Thoracic aorta (tissue), 2 donors: ENCODE results near the gene ABCB11. TPM values are rescaled to one million over a fixed set of nuclear protein-coding genes. Genes with fewer than 3 reads are reported as not detected.

ENCODE experiments used
- ATAC-seq: fragments of 150-250 bp; one replicate; pipeline ENCODE4 v1.8.0; 2017; ENCODE audit warnings: low read depth; ENCODE audit not compliant: insufficient number of reproducible peaks, low FRiP score
- DNase-seq: peaks from one replicate; pipeline ENCODE4 v3.0.0-alpha.2; 2020; ENCODE audit warnings: low spot score
- H3K27ac ChIP-seq, 2 donors: fragments of 200-600 bp; sonication (generic); 1 replicate in 1 of 2; 2 replicates in 1 of 2; pipeline ENCODE4 v1.5.1; 2016; ENCODE audit warnings: mild to moderate bottlenecking in 2 of 2, moderate library complexity in 2 of 2
- H3K27me3 ChIP-seq: fragments of 200-600 bp; sonication (generic); replicated peaks from 2 replicates; pipeline ENCODE4 v1.6.0; 2016; ENCODE audit warnings: mild to moderate bottlenecking; ENCODE audit not compliant: insufficient read depth
- H3K36me3 ChIP-seq: fragments of 200-600 bp; sonication (generic); one replicate; pipeline ENCODE4 v1.5.1; 2016
- H3K4me1 ChIP-seq, 2 donors: fragments of 200-600 bp; sonication (generic); 1 replicate in 1 of 2; 2 replicates in 1 of 2; pipeline versions ENCODE4 v1.5.1 to v1.6.0; 2016; ENCODE audit warnings: low read depth in 2 of 2, mild to moderate bottlenecking in 1 of 2; ENCODE audit not compliant: control insufficient read depth in 1 of 2
- H3K4me3 ChIP-seq: fragments of 200-600 bp; sonication (generic); 2 replicates; pipeline ENCODE4 v1.5.1; 2016; ENCODE audit warnings: mild to moderate bottlenecking
- H3K9me3 ChIP-seq: fragments of 200-600 bp; sonication (generic); 2 replicates; pipeline ENCODE4 v1.5.1; 2016
- total RNA-seq, 2 donors: library from RNA; depleted of rRNA; stranded (reverse); fragments of >200 nt; gene quantifications; one replicate each; pipeline versions ENCODE4 v1.1.0 to v1.2.3, GENCODE V29; 2016
- TF ChIP-seq, protein P1 (sequence below): fragments of 200-600 bp; sonication (generic); IDR thresholded peaks from one replicate; pipeline ENCODE4 v1.5.1; 2019; ENCODE audit warnings: antibody characterized with exemption

Gene ABCB11
- total RNA-seq, 2 donors from 2014 or later = not detected

DNA sequence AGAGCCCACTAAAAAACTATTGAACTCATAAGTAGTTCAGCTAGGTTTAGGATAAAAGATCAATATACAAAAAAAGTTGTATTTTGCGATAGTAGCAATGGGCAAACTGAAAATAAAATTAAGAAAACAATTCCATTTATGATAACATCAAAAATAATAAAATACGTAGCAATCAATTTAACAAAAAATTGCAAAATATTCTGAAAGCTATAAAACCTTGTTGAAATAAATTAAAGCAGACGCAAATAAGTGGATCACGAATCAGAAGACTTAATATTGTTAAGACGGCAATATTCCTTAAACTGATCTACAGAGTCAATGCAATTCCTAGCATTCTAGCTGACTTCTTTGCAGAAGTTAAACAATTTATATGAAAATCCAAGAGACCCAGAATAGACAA, 24.5 kb downstream of the ABCB11 start:
- Histone ChIP-seq H3K36me3 (no peaks in the 10 kb centered on the region), H3K4me3 (no peak overlapping the region), H3K9me3 (no peaks in the 10 kb centered on the region), H3K27me3 (no peaks in the 10 kb centered on the region), H3K27ac (no peak overlapping the region), H3K4me1 (no peaks in the 10 kb centered on the region)
- no peak for ATAC-seq
- TF ChIP-seq, protein P1, sequence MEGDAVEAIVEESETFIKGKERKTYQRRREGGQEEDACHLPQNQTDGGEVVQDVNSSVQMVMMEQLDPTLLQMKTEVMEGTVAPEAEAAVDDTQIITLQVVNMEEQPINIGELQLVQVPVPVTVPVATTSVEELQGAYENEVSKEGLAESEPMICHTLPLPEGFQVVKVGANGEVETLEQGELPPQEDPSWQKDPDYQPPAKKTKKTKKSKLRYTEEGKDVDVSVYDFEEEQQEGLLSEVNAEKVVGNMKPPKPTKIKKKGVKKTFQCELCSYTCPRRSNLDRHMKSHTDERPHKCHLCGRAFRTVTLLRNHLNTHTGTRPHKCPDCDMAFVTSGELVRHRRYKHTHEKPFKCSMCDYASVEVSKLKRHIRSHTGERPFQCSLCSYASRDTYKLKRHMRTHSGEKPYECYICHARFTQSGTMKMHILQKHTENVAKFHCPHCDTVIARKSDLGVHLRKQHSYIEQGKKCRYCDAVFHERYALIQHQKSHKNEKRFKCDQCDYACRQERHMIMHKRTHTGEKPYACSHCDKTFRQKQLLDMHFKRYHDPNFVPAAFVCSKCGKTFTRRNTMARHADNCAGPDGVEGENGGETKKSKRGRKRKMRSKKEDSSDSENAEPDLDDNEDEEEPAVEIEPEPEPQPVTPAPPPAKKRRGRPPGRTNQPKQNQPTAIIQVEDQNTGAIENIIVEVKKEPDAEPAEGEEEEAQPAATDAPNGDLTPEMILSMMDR = no peak
- no peak for DNase-seq

DNA sequence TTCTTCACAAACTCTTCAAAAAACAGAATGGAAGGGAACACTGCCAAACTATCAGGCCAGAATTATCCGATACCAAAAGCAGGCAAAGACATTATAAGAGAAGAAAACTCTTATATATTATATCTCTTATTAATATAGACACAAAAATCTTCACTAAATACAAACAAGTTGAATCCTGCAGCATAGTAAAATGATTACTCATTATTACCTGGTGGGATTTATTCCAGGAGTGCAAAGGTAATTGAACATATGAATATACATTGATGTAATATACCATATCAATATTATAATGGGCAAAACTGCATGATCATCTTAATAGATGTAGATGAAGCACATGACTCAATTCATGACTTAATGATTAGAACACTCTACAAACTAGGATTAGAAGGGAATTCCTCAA, 25.1 kb downstream of the ABCB11 start:
- Histone ChIP-seq H3K36me3 (no peaks in the 10 kb centered on the region), H3K4me1 (no peaks in the 10 kb centered on the region), H3K9me3 (no peaks in the 10 kb centered on the region), H3K27ac (no peak overlapping the region), H3K4me3 (no peak overlapping the region), H3K27me3 (no peaks in the 10 kb centered on the region)
- TF ChIP-seq, protein P1 = no peak
- DNase-seq (no peak), ATAC-seq (no peak)

DNA sequence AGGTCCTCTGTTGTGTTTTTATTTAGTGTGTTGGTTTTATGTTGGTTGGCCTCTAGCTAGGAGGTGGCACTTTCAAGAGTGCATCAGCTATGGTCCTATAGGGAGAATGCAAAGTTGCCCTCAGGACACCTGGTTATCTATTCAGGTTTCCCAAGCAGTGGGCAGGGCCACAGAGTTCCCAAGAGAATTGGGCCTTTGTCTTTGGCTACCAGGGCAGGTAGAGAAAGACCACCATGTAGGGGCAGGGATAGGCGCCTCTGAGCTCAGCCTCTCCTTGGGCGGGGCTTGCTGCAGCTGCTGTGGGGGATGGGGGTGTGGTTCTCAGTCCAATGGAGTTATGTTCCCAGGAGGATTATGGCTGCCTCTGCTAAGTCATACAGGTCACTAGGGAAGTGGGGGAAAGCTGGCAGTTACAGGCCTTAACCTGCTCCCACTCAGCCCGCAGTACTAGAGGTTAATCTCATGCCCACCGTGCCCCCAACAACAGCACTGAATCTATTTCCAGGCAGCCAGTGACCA, 26.0 kb downstream of the ABCB11 start:
- DNase-seq = no peak
- Histone ChIP-seq H3K27ac (no peak overlapping the region), H3K36me3 (no peaks in the 10 kb centered on the region), H3K9me3 (no peaks in the 10 kb centered on the region), H3K4me3 (no peak overlapping the region), H3K4me1 (no peaks in the 10 kb centered on the region), H3K27me3 (no peaks in the 10 kb centered on the region)
- no peak for ATAC-seq
- TF ChIP-seq, protein P1 = no peak

DNA sequence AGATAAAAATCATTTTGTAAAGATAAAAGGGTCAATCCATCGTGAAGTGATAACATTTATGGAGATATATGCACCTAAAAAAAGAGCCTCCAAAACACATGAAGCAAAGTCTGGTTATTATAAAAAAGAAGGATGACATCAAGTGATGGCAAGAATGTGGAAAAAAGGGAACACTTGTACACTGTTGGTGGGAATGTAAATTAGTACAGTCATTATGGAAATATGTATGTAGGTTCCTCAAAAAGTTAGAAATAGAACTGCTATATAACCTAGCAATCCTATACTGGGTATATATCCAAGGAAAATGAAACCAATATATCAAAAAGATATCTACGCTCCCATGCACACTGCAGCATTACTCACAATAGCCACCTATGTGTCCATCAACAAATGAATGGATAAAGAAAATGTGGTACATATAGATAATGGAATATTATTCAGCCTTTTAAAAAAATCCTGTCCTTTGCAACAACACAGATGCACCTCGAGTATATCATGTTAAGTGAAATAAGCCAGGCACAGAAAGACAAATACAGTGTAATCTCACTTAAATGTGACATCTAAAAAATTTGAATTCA, 28.9 kb downstream of the ABCB11 start:
- no peak for DNase-seq
- Histone ChIP-seq H3K27ac (no peak overlapping the region), H3K9me3 (no peaks in the 10 kb centered on the region), H3K27me3 (no peaks in the 10 kb centered on the region), H3K4me1 (no peaks in the 10 kb centered on the region), H3K4me3 (no peak overlapping the region), H3K36me3 (no peaks in the 10 kb centered on the region)
- ATAC-seq = no peak
- TF ChIP-seq, protein P1 = no peak

DNA sequence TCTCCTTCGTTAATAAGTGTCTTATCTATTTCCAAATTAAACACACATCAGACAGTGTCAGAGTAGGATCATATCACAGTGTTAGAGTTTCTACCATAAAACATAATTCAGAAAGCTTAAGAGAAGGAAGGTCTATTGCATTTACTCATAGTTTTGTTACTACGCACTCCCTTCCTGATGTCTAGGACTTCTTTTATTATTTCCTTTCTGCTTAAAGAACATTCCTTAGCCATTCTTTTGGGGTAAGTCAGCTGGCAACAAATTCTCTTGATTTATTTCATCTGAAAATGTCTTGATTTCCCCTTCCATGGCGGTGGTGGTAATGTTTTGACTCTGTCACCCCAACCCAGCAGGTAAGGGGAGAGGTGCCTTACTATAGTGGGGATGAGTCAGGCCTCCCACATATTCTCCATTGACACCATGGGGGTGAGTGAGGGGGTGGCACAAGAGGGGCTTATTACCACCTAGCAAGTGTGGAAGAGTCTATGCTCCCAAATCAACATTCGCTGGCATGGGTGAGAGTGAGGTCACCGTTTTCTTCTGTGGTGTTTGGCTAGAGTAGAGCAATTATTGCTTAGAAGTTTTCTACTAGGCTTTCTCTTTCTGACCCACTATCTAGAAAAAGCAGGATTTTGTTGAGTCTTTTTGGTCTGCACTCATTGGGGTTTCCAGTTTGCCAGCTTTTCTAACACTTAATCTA, 29.9 kb downstream of the ABCB11 start:
- Histone ChIP-seq H3K9me3 (no peaks in the 10 kb centered on the region), H3K27ac (no peak overlapping the region), H3K4me1 (no peaks in the 10 kb centered on the region), H3K36me3 (no peaks in the 10 kb centered on the region), H3K4me3 (no peak overlapping the region), H3K27me3 (no peaks in the 10 kb centered on the region)
- TF ChIP-seq, protein P1 = no peak
- no peak for DNase-seq
- no peak for ATAC-seq
